K562 (cell line): ENCODE results near the gene MOB1B. TPM values are rescaled to one million over a fixed set of nuclear protein-coding genes. Genes with fewer than 3 reads are reported as not detected.

ENCODE experiments used
- ARID1B ChIP-seq: fragments of 450-650 bp; IDR thresholded peaks from 2 replicates; pipeline ENCODE4 v1.6.1; 2016; ENCODE audit warnings: antibody characterized with exemption, mild to moderate bottlenecking, inconsistent platforms
- CC2D1A ChIP-seq: fragments of 450-650 bp; IDR thresholded peaks from 2 replicates; pipeline ENCODE4 v1.6.1; 2017; ENCODE audit warnings: mild to moderate bottlenecking
- DACH1 ChIP-seq: fragments of 450-650 bp; IDR thresholded peaks from 2 replicates; pipeline ENCODE4 v1.6.1; 2018; ENCODE audit not compliant: partially characterized antibody
- DPF2 ChIP-seq: fragments of 450-650 bp; IDR thresholded peaks from 2 replicates; pipeline ENCODE4 v1.6.1; 2016
- EWSR1 ChIP-seq: fragments of 450-650 bp; IDR thresholded peaks from 2 replicates; pipeline ENCODE4 v1.6.1; 2018; ENCODE audit warnings: borderline replicate concordance, mild to moderate bottlenecking, low read depth, moderate library complexity; ENCODE audit not compliant: partially characterized antibody
- HNRNPH1 ChIP-seq: fragments of 200-400 bp; formaldehyde crosslinking; optimal IDR thresholded peaks from 2 replicates; pipeline ENCODE3; 2017; ENCODE audit warnings: low read depth, mild to moderate bottlenecking, low read length, moderate library complexity
- HNRNPUL1 ChIP-seq: fragments of 200-400 bp; formaldehyde crosslinking; IDR thresholded peaks from 2 replicates; pipeline ENCODE4 v1.6.1; 2017; ENCODE audit warnings: low read length
- MCM3 ChIP-seq: fragments of 450-650 bp; IDR thresholded peaks from 2 replicates; pipeline ENCODE4 v1.6.1; 2016
- MXD1 ChIP-seq: fragments of 250-450 bp; sonication (Bioruptor Pico); IDR thresholded peaks from 2 replicates; pipeline ENCODE4 v1.8.0; 2021; ENCODE audit warnings: borderline replicate concordance, mild to moderate bottlenecking, moderate library complexity; ENCODE audit not compliant: poor library complexity, severe bottlenecking
- MYNN ChIP-seq, 2 experiments: sonication (generic); formaldehyde crosslinking in 1 of 2; IDR thresholded peaks; 2 replicates each; pipeline versions ENCODE4 v1.5.0 to v1.6.1; 2016 to 2020; ENCODE audit warnings: antibody characterized with exemption in 1 of 2, missing genetic modification reagents in 1 of 2
- NFYB ChIP-seq: IDR thresholded peaks from 2 replicates; pipeline ENCODE4 v1.6.1; 2011; ENCODE audit warnings: mild to moderate bottlenecking, moderate library complexity; ENCODE audit not compliant: insufficient read length; ENCODE audit errors: extremely low read depth
- NUFIP1 ChIP-seq: fragments of 450-650 bp; IDR thresholded peaks from 2 replicates; pipeline ENCODE4 v1.6.1; 2018; ENCODE audit not compliant: partially characterized antibody
- PPARD ChIP-seq: fragments of 250-450 bp; sonication (Bioruptor Pico); IDR thresholded peaks from 2 replicates; pipeline ENCODE4 v1.8.0; 2022; ENCODE audit warnings: inconsistent platforms, mild to moderate bottlenecking, moderate library complexity
- PRPF4 ChIP-seq: fragments of 200-400 bp; formaldehyde crosslinking; IDR thresholded peaks from one replicate; pipeline ENCODE4 v1.6.1; 2017; ENCODE audit warnings: low read length, low read depth, mild to moderate bottlenecking; ENCODE audit not compliant: insufficient read depth, poor library complexity, severe bottlenecking
- SNIP1 ChIP-seq: fragments of 450-650 bp; IDR thresholded peaks from 2 replicates; pipeline ENCODE4 v1.7.1; 2017; ENCODE audit warnings: low read depth, mild to moderate bottlenecking
- TAF9B ChIP-seq: fragments of 450-650 bp; IDR thresholded peaks from 2 replicates; pipeline ENCODE4 v1.6.1; 2018; ENCODE audit warnings: mild to moderate bottlenecking; ENCODE audit not compliant: partially characterized antibody
- TCF15 ChIP-seq: fragments of 250-450 bp; sonication (Bioruptor Pico); IDR thresholded peaks from 2 replicates; pipeline ENCODE4 v1.8.0; 2022; ENCODE audit warnings: moderate library complexity, mild to moderate bottlenecking, inconsistent platforms
- XRCC5 ChIP-seq: fragments of 200-400 bp; formaldehyde crosslinking; IDR thresholded peaks from 2 replicates; pipeline ENCODE4 v1.6.1; 2017; ENCODE audit warnings: low read depth, mild to moderate bottlenecking, low read length
- ZNF197 ChIP-seq: fragments of 200-800 bp; sonication (Bioruptor generic); IDR thresholded peaks from 2 replicates; pipeline ENCODE4 v1.6.1; 2016; ENCODE audit warnings: low read depth, missing genetic modification characterization, missing compliant biosample characterization
- ZNF445 ChIP-seq: fragments of 250-450 bp; sonication (Bioruptor Pico); IDR thresholded peaks from 2 replicates; pipeline ENCODE4 v1.4.0; 2020; ENCODE audit warnings: low read depth, mild to moderate bottlenecking, moderate library complexity
- ZNF511 ChIP-seq: sonication (generic); formaldehyde crosslinking; IDR thresholded peaks from 2 replicates; pipeline ENCODE4 v1.8.0; 2022; ENCODE audit warnings: mild to moderate bottlenecking, missing genetic modification reagents
- ZNF707 ChIP-seq: fragments of 250-450 bp; sonication (Bioruptor Pico); conservative IDR thresholded peaks from 2 replicates; pipeline ENCODE4 v1.8.0; 2022; ENCODE audit warnings: inconsistent platforms, mild to moderate bottlenecking, moderate library complexity
- ZNF785 ChIP-seq: fragments of 250-450 bp; sonication (Bioruptor Pico); IDR thresholded peaks from 2 replicates; pipeline ENCODE4 v1.4.0; 2020; ENCODE audit warnings: mild to moderate bottlenecking
- ZNF830 ChIP-seq: fragments of 250-450 bp; sonication (Bioruptor Pico); IDR thresholded peaks from 2 replicates; pipeline ENCODE4 v1.5.0; 2021; ENCODE audit warnings: mild to moderate bottlenecking
- polyA plus RNA-seq, 8 experiments: library from polyadenylated mRNA; depleted of rRNA in 4 of 8; stranded (reverse) in 5 of 8; unstranded in 3 of 8; fragments of >200 nt; fragmentation: Nextera tagmentation in 2 of 8; fragmentation: Illumina TruSeq in 1 of 8; extraction: Ambion mirVana in 2 of 8; extraction: Trizol in 1 of 8; gene quantifications; 2 replicates each; pipeline versions ENCODE4 v1.2.1 to v1.2.3, GENCODE V29; 2011 to 2014; ENCODE audit warnings: inconsistent platforms in 1 of 8, missing spikeins in 1 of 8
- total RNA-seq, 7 experiments: library from RNA; depleted of rRNA in 6 of 7; stranded (reverse); fragments of >200 nt in 6 of 7; fragmentation: Illumina TruSeq in 2 of 7; extraction: Trizol in 2 of 7; gene quantifications; 2 replicates each; pipeline versions ENCODE4 v1.2.1 to v1.2.3, GENCODE V29; 2011 to 2021; ENCODE audit warnings: low replicate concordance in 1 of 7

The MOB1B gene
- total and polyA plus RNA-seq, 9 of the 15 experiments (the other 6 are each of a cell fraction or from before 2014, with no cell fraction given) = 8.4 to 37.8 (median 19.0) TPM

- no peak for TF ChIP-seq ZNF707 (CRISPR knock-in tag)
- no peak for TF ChIP-seq ZNF445 (CRISPR knock-in tag)
- TF ChIP-seq CC2D1A = no peak
- TF ChIP-seq ZNF785 (CRISPR knock-in tag) = no peak
- TF ChIP-seq PRPF4 = no peak
- TF ChIP-seq ARID1B = 0 out of 2 replicates have a peak, but pooled peaks have one; percentile 11
- no peak for TF ChIP-seq SNIP1
- TF ChIP-seq TAF9B = peak; percentile 59
- no peak for TF ChIP-seq NFYB
- TF ChIP-seq EWSR1 = no peak
- TF ChIP-seq HNRNPUL1 = no peak
- peak; percentile 17; the same call in 1 of the 2 replicates for TF ChIP-seq MYNN (IDR thresholded peaks at IDR 0.05)
- no peak for TF ChIP-seq MYNN (CRISPR knock-in tag; IDR thresholded peaks at IDR 0.05)
- no peak; the same call in 1 of the 2 replicates for TF ChIP-seq ZNF511
- TF ChIP-seq TCF15 = no peak
- TF ChIP-seq DACH1 = no peak
- 0 out of 2 replicates have a peak, but pooled peaks have one; percentile 41 for TF ChIP-seq XRCC5
- no peak for TF ChIP-seq MCM3
- TF ChIP-seq HNRNPH1 = no peak
- no peak for TF ChIP-seq NUFIP1
- TF ChIP-seq MXD1 = no peak
- no peak for TF ChIP-seq PPARD (CRISPR knock-in tag)
- peak; percentile 93 for TF ChIP-seq ZNF197 (CRISPR knock-in tag)
- TF ChIP-seq DPF2 = no peak; the same call in 1 of the 2 replicates
- TF ChIP-seq ZNF830 = no peak
These were observed 91.3 kb downstream of the MOB1B start, which contains the start of gene DCK (continued) for GRCh38 chr4:70993181-70994068.
